Heart left ventricle (tissue), 16 donors: ENCODE data around the gene APMAP. TPM values are rescaled to one million over a fixed set of nuclear protein-coding genes. Genes with fewer than 3 reads are reported as not detected.

Experiments
- ATAC-seq, 4 donors: fragments of 200-7000 bp; cut with Tn5 transposase; one replicate each; pipeline ENCODE4 v1.9.1; 2020 to 2022; ENCODE audit warnings: moderate library complexity in 4 of 4, mild to moderate bottlenecking in 3 of 4, moderate number of reproducible peaks in 1 of 4
- DNase-seq, 5 donors: peaks; one replicate each; pipeline ENCODE4 v3.0.0-alpha.2; 2020
- H3K27ac ChIP-seq, 12 donors: fragments of 200-600 bp; sonication (generic) in 4 of 12; one replicate each; pipeline versions ENCODE4 v1.5.0 to v1.8.0; 2016 to 2022; ENCODE audit warnings: mild to moderate bottlenecking in 2 of 12
- H3K27me3 ChIP-seq, 9 donors: fragments of 200-600 bp; sonication (generic) in 2 of 9; one replicate each; pipeline versions ENCODE4 v1.5.1 to v1.8.0; 2016 to 2022; ENCODE audit warnings: mild to moderate bottlenecking in 3 of 9
- H3K36me3 ChIP-seq, 9 donors: fragments of 200-600 bp; sonication (generic) in 2 of 9; one replicate each; pipeline versions ENCODE4 v1.5.0 to v1.8.0; 2018 to 2022; ENCODE audit warnings: mild to moderate bottlenecking in 2 of 9
- H3K4me1 ChIP-seq, 12 donors: fragments of 200-600 bp; sonication (generic) in 4 of 12; one replicate each; pipeline versions ENCODE4 v1.5.0 to v1.8.0; 2016 to 2022; ENCODE audit warnings: mild to moderate bottlenecking in 3 of 12
- H3K4me3 ChIP-seq, 12 donors: fragments of 200-600 bp; sonication (generic) in 4 of 12; one replicate each; pipeline versions ENCODE4 v1.5.0 to v1.8.0; 2017 to 2022; ENCODE audit warnings: mild to moderate bottlenecking in 9 of 12, moderate library complexity in 4 of 12
- H3K9me3 ChIP-seq, 12 donors: fragments of 200-600 bp; sonication (generic) in 4 of 12; one replicate each; pipeline versions ENCODE4 v1.5.0 to v1.8.0; 2016 to 2022; ENCODE audit warnings: mild to moderate bottlenecking in 1 of 12
- POLR2A ChIP-seq, 2 donors: fragments of 450-650 bp; IDR thresholded peaks; one replicate each; pipeline ENCODE4 v1.6.1; 2017; ENCODE audit warnings: antibody characterized with exemption in 2 of 2, mild to moderate bottlenecking in 2 of 2, moderate library complexity in 2 of 2
- WGBS, 4 donors: extraction: QIAGEN DNeasy Blood & Tissue Kit in 2 of 4; methylation state at CpG; one replicate each; pipeline versions ENCODE4 v1.1.5 to v1.1.7; 2013 to 2018; 5-methylcytosine and 5-hydroxymethylcytosine counted together
- intact Hi-C, 10 donors: fragments of 100-400 bp; cut with DNase I; formaldehyde crosslinking; loops; one replicate each; pipeline versions ENCODE4 v1.11.1 to v1.14.2; 2022
- polyA plus RNA-seq, 2 donors: library from polyadenylated mRNA; stranded (reverse); fragments of 200-250 nt; gene quantifications; one replicate each; pipeline ENCODE4 v1.2.3, GENCODE V29; 2013
- total RNA-seq, 9 donors: library from RNA; depleted of rRNA in 2 of 9; stranded (reverse); fragments of >200 nt in 2 of 9; fragmentation: NEBNext Ultra II Directional in 3 of 9; extraction: Animal tissue kit (Norgen Biotek cat#: 25700) in 3 of 9; gene quantifications; one replicate each; pipeline versions ENCODE4 v1.1.0 to v1.2.4, GENCODE V29; 2016 to 2023
- TF ChIP-seq, protein P1 (sequence below), 12 donors: fragments of 200-600 bp; sonication (generic) in 4 of 12; IDR thresholded peaks; one replicate each; pipeline versions ENCODE4 v1.5.0 to v1.8.0; 2018 to 2022; ENCODE audit warnings: antibody characterized with exemption in 12 of 12, mild to moderate bottlenecking in 5 of 12
- donor health status: ischemic (EF 13 %, LVEDD 7.1; RV severe dilation, severe dysfunction).
- donor health status: healthy with polysubstance abuse.
- donor health status: DM: no; HTN: yes; CAD: no.
- donor health status: DM: no; HTN: no; CAD: no.
- donor health status: ischemic (EF 25% LVEDD 6.9; RV normal size, moderate dysfunction).
- donor health status: ischemic (EF 25% LVEDD 5.7; RV mildly dilated, moderate dysfunction).
- donor health status: healthy.
- donor health status: DM: yes; HTN: yes; CAD: no.
- donor health status: ischemic (EF 35%, LVEDD 5.7; RV mildly dilated, moderate dysfunction).
- donor health status: nonischemic (EF 11% LVEDD 7.7; RV severe dilation, severe dysfunction).
- donor health status: DM: yes; HTN: yes; CAD: no.
- donor health status: PGD.
- donor health status: ischemic (EF 29% LVEDD 5.4; RV normal size, mild dysfunction).
- donor health status: nonischemic (EF 23%, LVEDD 6.1; RV moderate dilation, normal function).

APMAP gene
- total and polyA plus RNA-seq, 11 donors: 16.2 to 61.3 (median 31.9) TPM

DNA sequence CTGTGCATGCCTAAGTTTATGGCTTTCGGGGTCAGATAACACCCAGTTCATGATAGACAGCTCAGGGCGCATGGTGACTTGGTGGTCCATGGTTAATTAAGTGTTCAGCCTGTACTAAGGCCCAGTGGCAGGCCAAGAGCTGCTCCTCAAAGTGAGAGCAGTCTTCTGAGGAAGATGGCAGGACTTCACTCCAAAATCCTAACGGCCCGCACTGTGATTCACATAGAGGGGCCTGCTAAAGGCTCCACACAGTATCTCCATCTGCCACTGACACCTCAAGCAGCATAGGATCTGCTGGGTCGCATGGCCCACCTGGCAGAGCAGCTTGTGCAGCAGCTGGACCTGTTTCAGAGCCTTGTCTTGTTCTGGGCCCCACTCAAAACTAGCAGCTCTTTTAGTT, 54.1 kb downstream of the APMAP start:
- DNase-seq (no peak), ATAC-seq (no peak)
- H3K27ac ChIP-seq: no peak overlapping the region
- H3K4me3 ChIP-seq: no peak overlapping the region
- no peaks in the 10 kb centered on the region for H3K36me3 ChIP-seq
- TF ChIP-seq, protein P1, sequence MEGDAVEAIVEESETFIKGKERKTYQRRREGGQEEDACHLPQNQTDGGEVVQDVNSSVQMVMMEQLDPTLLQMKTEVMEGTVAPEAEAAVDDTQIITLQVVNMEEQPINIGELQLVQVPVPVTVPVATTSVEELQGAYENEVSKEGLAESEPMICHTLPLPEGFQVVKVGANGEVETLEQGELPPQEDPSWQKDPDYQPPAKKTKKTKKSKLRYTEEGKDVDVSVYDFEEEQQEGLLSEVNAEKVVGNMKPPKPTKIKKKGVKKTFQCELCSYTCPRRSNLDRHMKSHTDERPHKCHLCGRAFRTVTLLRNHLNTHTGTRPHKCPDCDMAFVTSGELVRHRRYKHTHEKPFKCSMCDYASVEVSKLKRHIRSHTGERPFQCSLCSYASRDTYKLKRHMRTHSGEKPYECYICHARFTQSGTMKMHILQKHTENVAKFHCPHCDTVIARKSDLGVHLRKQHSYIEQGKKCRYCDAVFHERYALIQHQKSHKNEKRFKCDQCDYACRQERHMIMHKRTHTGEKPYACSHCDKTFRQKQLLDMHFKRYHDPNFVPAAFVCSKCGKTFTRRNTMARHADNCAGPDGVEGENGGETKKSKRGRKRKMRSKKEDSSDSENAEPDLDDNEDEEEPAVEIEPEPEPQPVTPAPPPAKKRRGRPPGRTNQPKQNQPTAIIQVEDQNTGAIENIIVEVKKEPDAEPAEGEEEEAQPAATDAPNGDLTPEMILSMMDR (IDR thresholded peaks at IDR 0.05): no peak
- TF ChIP-seq POLR2A (IDR thresholded peaks at IDR 0.05): no peak
- 69 to 91% (median 86%) methylated on average over 5 of the region's 5 CpGs for WGBS, 4 donors
- peaks cover 0 to 20% (median 0%) of the 10 kb centered on the region in 12 donors for H3K9me3 ChIP-seq
- no peaks in the 10 kb centered on the region for H3K4me1 ChIP-seq
- intact Hi-C loops: no loop called here
- H3K27me3 ChIP-seq: no peaks in the 10 kb centered on the region

DNA sequence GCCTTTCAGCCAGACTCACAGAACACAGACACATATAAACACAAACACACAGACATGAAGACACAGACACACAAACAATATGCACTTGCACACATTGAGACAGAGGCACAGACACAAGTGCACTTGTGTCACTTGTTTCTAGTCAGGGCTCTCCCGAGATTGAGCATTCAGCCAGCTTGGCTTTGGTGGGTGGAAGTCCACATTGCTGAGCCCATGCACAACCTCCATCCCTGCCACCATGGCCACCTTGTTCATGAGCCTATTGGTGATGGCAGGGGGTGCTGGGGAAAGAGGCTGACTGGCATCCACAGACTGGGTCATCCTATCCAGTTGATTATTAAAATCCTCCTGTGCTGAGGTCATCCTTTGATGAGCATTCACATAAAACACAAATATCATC, 55.0 kb downstream of the APMAP start:
- Histone ChIP-seq H3K9me3 (peaks cover 0 to 20% (median 0%) of the 10 kb centered on the region in 12 donors), H3K36me3 (no peaks in the 10 kb centered on the region), H3K4me3 (no peak overlapping the region), H3K27ac (no peak overlapping the region), H3K4me1 (peaks cover 0 to 1% (median 0%) of the 10 kb centered on the region in 12 donors), H3K27me3 (no peaks in the 10 kb centered on the region)
- TF ChIP-seq, protein P1 (IDR thresholded peaks at IDR 0.05): no peak
- TF ChIP-seq POLR2A (IDR thresholded peaks at IDR 0.05): no peak
- 0 to 84% (median 58%) methylated on average over 1 of the region's 1 CpG for WGBS, 4 donors
- intact Hi-C loops: no loop called here
- no peak for DNase-seq
- no peak for ATAC-seq

DNA sequence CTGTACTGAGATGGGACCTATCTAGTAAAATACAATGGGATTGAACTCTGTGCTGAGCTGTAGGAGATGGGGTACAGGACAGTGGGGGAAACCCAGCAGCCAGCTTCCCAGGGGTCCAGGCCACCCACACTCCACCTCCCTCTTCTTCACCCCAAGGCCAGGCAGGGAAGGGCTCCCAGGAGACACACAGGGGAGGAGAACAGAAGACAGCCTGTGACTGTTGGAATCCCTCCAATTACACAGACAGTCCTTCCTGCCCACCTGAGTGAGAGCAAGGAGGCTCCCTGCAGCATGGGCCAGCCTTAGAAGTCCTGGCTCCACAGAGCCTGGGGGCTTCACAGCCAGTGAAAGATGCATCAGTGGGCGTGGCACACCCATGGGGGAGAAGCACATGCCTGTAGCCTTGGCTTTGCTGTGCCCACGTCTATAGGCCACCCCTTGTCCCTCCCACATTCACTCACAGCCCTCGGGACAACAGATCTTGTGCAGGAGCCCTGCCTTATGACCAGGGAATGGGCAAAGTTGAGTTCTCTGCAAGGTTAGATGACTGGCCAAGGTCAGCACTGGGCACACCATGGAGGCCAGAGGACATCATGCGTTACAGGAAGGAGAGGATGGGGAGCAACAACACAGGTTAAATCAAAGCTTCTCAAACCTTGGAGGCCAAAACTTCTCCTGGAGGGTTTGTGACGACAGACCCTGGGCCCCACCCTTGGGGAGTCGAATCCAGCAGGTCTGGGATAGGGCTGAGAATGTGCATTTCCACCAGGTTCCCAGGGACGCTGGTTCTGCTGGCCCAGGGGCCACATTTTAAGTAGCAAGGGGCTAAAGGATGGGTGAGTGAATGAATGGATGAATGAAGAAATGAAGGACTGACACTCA, 55.8 kb downstream of the APMAP start:
- WGBS, 4 donors: 77 to 85% (median 79%) methylated on average over 7 of the region's 7 CpGs
- no peaks in the 10 kb centered on the region for H3K27me3 ChIP-seq
- no peaks in the 10 kb centered on the region for H3K36me3 ChIP-seq
- ATAC-seq: no peak
- DNase-seq: peak in 1 of 5 donors; percentile 47
- no peak overlapping the region for H3K27ac ChIP-seq
- peaks cover 0 to 8% (median 0%) of the 10 kb centered on the region in 12 donors for H3K4me1 ChIP-seq
- no peak overlapping the region for H3K4me3 ChIP-seq
- peaks cover 0 to 15% (median 0%) of the 10 kb centered on the region in 12 donors for H3K9me3 ChIP-seq
- intact Hi-C loops: no loop called here
- TF ChIP-seq POLR2A (IDR thresholded peaks at IDR 0.05): no peak
- TF ChIP-seq, protein P1 (IDR thresholded peaks at IDR 0.05): no peak

DNA sequence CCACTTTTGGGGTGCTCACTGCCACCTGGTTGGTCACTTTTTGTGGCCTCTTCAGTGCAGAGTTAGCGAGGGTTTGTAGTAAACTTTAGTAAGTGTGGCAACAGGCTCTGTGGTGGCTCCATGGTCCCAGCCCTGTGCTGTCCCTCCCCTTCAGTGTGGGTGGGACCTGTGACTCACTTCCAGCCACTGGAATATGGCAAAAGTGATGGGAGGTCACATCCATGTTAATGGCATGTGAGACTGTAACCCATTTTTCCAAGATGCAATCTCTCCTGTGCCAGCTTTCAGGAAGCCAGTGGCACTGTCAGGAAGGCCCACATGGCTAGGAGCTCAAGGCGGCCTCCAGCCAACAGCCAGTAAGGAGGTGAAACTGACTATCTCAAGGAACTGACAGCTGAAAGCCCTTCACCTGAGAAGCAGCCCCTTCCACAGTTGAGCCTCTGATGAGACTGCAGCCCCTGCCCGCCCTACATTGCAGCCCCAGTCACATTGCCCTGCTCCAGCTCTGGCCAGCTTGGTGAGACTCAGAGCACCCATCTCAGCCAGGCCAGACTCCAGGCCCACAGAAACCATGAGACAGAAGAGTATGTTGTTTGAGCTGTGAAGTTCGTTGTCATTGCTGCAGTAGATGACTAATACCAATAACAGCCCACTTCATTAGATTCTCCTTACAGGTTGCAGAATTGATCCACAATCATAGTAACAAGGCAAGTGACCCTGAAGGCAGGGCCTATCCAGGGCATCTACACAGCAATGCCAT, 56.6 kb downstream of the APMAP start:
- Histone ChIP-seq H3K27ac (no peak overlapping the region), H3K4me3 (no peak overlapping the region), H3K4me1 (peaks cover 0 to 16% (median 0%) of the 10 kb centered on the region in 12 donors), H3K9me3 (peaks cover 0 to 7% (median 0%) of the 10 kb centered on the region in 12 donors), H3K36me3 (no peaks in the 10 kb centered on the region), H3K27me3 (no peaks in the 10 kb centered on the region)
- 88 to 93% (median 91%) methylated on average over 3 to 4 of the region's 4 CpGs for WGBS, 4 donors
- TF ChIP-seq, protein P1 (IDR thresholded peaks at IDR 0.05): no peak
- TF ChIP-seq POLR2A (IDR thresholded peaks at IDR 0.05): no peak
- intact Hi-C loops: no loop called here
- no peak for ATAC-seq
- DNase-seq: no peak
